ENCODE measurements around the gene TLK2.

GRCh38 chr17:62595484-62595883 is 116.9 kb downstream of the TLK2 start:
- TF ChIP-seq, protein P1, sequence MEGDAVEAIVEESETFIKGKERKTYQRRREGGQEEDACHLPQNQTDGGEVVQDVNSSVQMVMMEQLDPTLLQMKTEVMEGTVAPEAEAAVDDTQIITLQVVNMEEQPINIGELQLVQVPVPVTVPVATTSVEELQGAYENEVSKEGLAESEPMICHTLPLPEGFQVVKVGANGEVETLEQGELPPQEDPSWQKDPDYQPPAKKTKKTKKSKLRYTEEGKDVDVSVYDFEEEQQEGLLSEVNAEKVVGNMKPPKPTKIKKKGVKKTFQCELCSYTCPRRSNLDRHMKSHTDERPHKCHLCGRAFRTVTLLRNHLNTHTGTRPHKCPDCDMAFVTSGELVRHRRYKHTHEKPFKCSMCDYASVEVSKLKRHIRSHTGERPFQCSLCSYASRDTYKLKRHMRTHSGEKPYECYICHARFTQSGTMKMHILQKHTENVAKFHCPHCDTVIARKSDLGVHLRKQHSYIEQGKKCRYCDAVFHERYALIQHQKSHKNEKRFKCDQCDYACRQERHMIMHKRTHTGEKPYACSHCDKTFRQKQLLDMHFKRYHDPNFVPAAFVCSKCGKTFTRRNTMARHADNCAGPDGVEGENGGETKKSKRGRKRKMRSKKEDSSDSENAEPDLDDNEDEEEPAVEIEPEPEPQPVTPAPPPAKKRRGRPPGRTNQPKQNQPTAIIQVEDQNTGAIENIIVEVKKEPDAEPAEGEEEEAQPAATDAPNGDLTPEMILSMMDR (conservative IDR thresholded peaks at IDR 0.05; ENCODE audit: low read length), result no peak
- no peak for TF ChIP-seq EZH2phosphoT487 (IDR thresholded peaks at IDR 0.05; ENCODE audit: borderline replicate concordance, low read depth, low read length)

All from OCI-LY7 (cell line).